HG03280 (cell line): Measurements from ENCODE around the gene ATXN2.
"Not testable (repeated sequence)": the region's sequence is repeated elsewhere in the genome, so short reads cannot be mapped to it uniquely, and the experiment has no call there.

Source experiments
- ATAC-seq: cut with Tn5 transposase; IDR thresholded peaks from one replicate; pipeline ENCODE4 v1.9.1; 2021; ENCODE audit warnings: mild to moderate bottlenecking, moderate library complexity; ENCODE audit not compliant: unreplicated experiment

Gene ATXN2

DNA sequence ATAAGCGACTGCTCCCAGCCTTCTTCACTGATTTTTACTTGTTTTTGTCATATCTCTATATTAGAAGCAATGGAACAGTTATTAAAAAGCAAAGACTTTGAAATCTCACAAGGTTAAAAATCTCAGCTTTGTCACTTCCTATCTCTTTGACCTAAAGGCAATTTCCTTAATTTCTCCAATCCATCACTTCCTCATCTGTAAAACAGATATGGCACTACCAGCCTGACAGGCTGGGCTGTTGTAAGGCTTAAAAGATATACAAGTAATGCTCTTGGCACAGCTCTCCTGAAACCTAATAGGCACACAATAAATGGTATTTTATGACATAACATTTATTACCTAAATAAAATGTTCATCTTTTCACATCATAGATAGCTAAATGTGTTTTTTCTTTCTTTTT lies 25.6 kb downstream of the ATXN2 start:
- no peak for ATAC-seq

- no peak for ATAC-seq
Measured at GRCh38 chr12:111570084-111570961, 28.8 kb downstream of the ATXN2 start.

DNA sequence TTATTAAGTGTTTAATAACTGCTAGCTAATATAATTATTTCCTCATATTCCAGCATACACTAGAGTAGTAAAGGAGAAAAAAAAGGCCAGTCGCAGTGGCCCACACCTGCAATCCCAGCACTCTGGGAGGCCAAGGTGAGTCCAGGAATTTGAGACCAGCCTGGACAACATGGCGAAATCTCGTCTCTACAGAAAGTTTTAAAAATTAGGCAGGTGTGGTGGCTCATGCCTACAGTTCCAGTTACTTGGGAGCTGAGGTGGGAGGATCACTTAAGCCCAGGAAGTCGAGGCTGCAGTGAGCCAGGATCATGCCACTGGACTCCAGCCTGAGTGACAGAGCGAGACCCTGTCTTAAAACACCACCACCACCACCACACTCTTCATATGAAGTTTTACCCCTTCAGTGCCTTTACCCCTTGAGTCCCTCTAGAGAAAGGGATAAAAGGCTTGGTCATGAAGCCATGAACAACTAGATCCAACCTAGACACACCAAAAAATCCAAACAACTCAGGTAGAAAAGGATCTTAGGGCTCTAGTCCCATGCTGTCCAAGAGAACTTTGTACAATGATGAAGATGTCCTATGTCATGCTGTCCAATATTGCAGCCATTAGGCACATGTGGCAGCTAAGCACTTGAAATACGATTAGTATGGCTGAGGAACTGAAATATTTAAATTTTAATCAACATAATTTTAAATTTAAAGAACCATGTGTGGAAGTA lies 29.6 kb downstream of the ATXN2 start:
- ATAC-seq, result no peak

- ATAC-seq, result not testable (repeated sequence)
Measured at GRCh38 chr12:111560844-111561243, 38.3 kb downstream of the ATXN2 start.

- no peak for ATAC-seq
Measured at GRCh38 chr12:111558107-111558376, 41.1 kb downstream of the ATXN2 start.

DNA sequence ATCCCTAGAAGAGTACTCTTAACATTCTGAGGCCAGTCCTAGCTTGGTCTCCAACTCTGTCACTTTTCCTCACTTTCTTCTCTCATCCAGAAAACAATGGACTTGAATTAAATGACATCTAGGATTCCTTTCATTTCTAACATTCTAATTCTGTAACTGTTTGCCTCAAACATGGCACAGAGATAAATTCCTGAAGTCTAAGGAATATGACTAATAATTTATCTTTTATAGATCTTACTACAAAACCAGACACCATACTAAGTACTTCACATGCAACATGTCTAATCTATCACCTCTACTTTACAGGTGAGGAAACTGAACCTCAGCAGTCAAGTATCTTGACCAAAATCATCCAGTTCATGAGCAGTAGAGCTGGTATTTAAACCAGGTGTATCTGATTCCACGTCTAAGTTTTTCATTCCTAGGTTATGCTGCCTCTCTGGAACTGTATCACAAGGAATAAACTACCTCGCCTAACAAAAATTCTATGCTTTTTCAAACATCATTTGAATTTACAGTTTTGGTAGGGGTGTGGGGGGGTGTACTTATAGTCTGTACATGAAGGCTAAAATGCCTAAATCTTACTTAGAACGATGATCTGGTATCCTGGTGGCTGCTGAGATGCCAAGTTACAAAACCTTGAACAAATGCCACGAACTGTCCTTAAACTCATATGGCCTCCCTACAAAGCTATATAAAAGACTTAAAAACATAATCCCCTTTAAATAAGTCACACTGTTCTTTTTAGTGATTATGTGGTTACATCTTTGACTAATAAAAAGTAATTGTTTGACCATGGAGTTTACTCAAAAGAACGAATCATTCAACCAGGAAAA lies 41.6 kb downstream of the ATXN2 start:
- no peak for ATAC-seq

DNA sequence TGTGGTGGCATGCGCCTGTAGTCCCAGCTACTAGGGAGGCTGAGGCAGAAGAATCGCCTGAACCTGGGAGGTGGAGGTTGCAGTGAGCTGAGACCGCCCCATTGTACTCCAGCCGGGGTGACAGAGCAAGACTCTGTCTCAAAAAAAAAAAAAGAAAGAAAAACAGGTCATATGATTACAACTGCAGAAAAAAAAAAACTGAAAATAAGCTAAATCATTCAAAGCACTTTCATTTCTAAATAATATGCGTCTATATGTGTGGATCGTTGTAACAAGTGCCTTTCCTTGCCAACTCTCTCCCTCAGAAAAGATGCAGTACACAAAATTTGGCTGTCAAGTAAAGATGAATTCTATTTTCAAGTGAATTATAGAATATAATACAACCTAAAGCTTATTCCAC lies 42.4 kb downstream of the ATXN2 start:
- ATAC-seq, result no peak

- ATAC-seq, result not testable (repeated sequence)
Measured at GRCh38 chr12:111555313-111555712, 43.8 kb downstream of the ATXN2 start.

DNA sequence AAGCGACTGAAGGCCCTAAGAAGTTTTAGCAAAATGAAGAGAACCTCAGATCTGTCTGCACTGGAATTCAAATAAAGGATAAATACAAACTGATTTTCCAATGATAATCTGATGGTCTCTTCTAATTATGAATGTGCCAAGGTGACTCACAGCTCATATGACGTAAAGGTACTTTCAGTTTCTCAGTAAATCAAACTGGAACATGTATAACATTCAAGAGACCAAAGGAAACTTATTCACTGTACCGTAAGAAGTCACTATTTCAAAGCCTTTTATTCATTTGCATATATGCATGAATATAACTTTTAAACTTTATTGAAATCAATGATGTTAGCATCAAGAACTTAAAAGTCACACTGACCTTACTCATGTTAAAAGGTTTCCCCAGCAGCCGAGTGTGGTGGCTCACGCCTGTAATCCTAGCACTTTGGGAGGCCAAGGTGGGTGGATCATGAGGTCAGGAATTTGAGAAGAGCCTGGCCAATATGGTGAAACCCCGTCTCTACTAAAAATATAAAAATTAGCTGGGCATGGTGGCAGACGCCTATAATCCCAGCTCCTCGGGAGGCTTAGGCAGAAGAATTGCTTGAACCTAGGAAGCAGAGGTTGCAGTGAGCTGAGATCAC lies 52.2 kb downstream of the ATXN2 start:
- ATAC-seq, result no peak

DNA sequence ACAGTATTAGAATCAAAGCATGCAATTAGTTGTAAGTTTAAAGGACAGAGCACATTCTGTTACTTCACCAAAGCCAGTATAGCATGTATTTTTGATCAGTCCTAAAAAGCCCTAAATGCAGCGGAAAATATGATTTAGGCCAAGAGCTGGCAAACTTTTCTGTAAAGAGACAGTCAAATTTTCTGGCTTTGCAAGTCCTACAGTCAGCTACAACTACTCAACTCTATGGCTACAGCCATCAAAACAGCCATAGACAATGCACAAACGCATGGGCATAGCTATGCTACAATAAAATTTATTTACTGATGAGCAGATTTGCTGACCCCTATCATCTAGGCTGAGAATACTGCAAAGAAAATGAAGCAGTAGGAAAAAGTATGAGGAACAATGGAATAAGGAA lies 52.9 kb downstream of the ATXN2 start:
- ATAC-seq, result no peak

DNA sequence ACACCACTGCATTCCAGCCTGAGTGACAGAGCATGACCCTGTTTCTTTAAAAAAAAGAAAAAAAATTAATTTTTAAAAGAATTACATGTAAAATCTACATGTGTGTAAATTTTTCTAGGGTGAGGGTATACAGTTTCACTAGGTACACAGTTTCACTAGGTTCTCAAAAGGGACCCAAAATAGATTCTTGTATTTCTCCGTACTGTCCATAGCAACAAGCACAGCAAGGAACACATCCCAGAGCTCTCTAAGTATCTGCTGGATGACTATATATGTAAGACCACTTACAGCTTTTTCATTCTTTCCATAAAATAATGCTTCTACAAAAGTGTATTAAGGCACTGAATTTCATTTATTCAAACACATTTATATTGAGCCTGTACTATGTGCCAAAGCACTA lies 55.1 kb downstream of the ATXN2 start:
- no peak for ATAC-seq

- no peak for ATAC-seq
Measured at GRCh38 chr12:111532751-111533150, 66.4 kb downstream of the ATXN2 start.

GRCh38 chr12:111529424-111530368 lies 69.4 kb downstream of the ATXN2 start:
- ATAC-seq, result no peak

DNA sequence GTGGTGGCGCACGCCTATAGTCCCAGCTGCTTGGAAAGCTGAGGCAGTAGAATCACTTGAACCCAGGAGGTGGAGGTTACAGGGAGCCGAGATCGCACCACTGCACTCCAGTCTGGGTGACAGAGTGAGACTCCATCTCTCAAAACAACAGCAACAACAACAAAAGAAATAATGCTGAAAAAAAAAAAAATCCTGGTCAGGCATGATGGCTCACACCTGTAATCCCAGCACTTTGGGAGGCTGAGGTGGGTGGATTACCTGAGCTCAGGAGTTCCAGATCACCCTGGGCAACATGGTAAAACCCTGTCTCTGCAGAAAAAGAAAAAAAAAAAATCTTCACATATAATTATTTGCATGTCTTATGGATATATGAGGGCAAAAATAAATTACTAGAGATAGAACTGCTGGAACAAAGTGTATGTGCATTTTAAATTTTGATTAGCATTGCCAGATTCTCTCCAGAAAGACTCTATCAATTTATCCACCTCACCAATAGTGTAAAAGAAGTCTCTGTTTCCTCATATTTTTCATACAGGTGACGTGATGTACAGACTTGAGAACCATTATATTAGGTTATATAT lies 75.4 kb downstream of the ATXN2 start:
- ATAC-seq, result no peak

DNA sequence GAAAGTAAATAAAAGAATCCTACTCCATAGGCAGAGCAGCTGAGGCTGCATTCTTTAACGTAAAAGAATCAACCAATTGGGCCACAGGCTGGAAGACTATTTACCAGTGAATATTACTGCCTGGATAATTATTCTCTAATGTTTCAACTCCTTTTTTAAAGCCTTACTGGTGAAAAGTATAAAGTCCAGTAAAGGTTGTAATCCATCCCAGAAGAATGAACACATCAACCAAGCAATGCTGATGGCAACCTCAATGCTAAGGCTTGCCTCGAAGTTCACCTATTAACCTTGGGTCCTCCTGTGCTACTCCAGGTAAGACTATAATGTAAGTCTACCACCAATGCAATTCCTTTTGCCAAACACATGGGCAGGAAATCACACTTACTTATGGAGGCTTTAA lies 77.3 kb downstream of the ATXN2 start:
- ATAC-seq, result no peak

DNA sequence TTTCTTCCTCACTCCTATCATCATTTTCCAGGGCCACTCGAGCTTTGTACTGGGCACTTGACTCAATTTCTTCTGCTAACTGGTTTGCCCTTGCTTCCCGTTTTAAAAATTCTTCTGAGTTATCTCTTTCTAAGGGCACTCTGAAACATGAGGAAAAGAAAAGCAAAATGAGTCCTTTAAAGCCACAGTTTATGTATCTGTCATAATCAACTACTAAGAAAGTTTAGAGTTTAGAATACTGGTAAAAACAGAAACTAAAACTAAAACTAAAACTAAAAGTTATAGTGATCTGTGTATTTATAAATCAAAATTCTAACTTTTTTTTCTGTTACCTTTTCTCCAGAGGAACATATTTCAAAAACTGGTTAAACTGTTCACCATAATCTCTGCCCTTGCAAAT lies 79.2 kb downstream of the ATXN2 start:
- ATAC-seq, result no peak

GRCh38 chr12:111519083-111519482 lies 80.0 kb downstream of the ATXN2 start:
- no peak for ATAC-seq

GRCh38 chr12:111507719-111508118 lies 91.4 kb downstream of the ATXN2 start:
- ATAC-seq, result not testable (repeated sequence)

DNA sequence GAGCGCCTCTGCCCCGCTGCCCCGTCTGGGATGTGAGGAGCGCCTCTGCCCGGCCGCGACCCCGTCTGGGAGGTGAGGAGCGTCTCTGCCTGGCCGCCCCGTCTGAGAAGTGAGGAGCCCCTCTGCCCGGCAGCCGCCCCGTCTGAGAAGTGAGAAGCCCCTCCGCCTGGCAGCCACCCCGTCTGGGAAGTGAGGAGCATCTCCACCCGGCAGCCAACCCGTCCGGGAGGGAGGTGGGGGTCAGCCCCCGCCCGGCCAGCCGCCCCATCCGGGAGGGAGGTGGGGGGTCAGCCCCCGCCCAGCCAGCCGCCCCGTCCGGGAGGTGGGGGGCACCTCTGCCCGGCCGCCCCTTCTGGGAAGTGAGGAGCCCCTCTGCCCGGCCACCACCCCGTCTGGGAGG lies 91.9 kb downstream of the ATXN2 start:
- ATAC-seq, result not testable (repeated sequence)

GRCh38 chr12:111506260-111506659 lies 92.9 kb downstream of the ATXN2 start:
- ATAC-seq, result no peak
